ENCODE measurements around the gene UBE2J2. TPM values are rescaled to one million over a fixed set of nuclear protein-coding genes. Genes with fewer than 3 reads are reported as not detected.

The UBE2J2 gene
- total RNA-seq, 1 donor from 2014 or later = 37.2 TPM

DNA sequence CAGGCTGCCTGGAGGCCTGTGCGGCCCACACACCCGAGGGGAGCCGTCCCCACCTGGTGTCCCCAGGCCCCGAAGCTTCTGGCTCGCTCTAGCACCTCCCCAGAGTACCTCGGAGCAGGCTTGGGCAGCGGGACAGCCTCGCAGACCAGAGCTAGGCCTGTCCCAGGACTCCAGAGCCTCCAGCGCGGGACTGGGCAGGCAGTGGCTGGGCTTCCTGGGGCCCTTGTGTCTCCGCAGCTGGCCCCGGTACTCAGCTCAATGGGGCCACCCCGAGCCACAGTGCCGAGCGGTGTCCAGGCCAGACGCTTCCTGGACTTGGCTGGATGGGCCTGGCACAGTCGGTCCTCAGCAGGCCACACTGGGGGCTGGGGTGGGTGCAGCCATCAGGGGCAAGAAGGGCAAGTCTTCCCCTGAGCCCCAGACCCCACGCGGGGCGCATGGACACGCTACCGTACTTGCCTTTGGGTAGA, 11.5 kb upstream of the UBE2J2 start:
- intact Hi-C loops (cut with DNase I) = no loop called here
- DNase-seq (ENCODE audit: low spot score) = no peak

DNA sequence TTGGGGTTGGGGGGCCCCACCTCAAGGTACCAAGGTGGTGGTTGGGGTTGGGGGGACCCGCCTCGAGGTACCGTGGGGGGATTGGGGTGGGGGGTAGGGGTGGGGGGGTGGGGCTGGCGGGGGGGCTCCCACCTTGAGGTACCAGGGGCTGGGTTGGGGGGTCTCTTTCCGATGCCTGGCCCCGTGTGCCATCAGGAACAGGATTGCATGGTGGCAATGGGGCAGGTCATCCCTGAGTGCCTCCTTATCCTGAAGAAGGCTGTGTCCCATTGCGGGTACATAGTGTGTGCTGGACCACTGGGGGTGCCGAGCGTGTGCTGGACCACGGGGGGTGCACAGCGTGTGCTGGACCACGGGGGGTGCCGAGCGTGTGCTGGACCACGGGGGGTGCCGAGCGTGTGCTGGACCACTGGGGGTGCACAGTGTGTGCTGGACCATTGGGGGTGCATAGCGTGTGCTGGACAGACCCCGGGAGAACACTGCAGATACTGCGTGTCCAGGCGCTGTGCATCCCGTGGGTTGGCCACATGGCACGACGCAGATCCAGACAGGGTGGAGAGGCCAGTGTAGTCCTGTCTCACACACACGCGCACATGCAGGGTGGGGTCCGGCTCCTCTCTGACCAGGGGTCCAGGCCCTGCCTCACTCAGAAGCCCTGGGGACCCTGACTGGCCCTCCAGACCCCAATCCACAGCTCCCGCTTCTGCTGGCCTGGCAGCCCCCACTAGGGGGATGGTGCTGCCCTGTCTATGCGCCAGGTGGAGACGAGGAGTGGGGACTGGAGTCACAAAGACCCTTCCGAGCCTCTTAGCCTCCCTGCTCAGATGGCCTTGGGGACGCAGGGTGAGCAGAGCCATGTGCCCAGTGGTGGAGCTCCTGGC, 10.8 kb upstream of the UBE2J2 start:
- no peak for DNase-seq (ENCODE audit: low spot score)
- intact Hi-C loops (cut with DNase I) = no loop called here

DNA sequence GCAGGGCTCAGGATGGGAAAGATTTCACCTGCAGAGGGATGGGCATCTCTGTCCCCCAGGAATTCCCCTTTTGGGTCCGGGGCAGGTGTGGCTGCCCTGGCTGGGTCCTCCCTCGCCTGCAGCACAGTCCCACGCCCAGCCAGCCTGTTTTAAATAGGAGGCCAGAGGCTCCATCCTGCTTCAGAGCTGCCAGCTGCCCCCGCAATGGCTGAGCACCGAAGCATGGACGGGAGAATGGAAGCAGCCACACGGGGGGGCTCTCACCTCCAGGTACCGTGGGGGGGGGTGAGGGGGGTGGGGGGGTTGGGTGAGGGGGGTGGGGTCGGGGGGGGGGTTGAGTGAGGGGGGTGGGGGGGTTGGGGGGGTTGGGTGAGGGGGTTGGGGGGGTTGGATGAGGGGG, 10.2 kb upstream of the UBE2J2 start:
- intact Hi-C loops (cut with DNase I) = no loop called here
- DNase-seq (ENCODE audit: low spot score) = no peak

DNA sequence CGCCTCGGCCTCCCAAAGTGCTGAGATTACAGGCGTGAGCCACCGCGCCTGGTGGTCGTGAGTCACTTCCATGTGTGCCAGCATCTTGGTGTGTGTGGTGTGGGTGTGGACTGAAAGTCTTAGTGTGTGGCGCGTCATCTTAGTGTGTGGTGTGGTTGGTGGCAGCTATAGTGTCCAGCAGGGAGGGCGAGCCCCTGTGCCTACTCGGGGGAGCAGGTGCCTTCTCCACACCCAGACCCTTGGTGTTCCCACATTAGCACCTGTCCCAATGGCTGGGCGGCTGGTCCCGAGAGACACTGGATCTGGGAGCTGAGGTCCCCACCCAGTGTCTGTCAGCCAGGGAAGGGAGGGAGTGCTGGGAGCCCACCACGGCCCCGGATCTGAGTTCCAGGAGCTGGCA, 9.3 kb upstream of the UBE2J2 start:
- intact Hi-C loops (cut with DNase I) = no loop called here
- no peak for DNase-seq (ENCODE audit: low spot score)

DNA sequence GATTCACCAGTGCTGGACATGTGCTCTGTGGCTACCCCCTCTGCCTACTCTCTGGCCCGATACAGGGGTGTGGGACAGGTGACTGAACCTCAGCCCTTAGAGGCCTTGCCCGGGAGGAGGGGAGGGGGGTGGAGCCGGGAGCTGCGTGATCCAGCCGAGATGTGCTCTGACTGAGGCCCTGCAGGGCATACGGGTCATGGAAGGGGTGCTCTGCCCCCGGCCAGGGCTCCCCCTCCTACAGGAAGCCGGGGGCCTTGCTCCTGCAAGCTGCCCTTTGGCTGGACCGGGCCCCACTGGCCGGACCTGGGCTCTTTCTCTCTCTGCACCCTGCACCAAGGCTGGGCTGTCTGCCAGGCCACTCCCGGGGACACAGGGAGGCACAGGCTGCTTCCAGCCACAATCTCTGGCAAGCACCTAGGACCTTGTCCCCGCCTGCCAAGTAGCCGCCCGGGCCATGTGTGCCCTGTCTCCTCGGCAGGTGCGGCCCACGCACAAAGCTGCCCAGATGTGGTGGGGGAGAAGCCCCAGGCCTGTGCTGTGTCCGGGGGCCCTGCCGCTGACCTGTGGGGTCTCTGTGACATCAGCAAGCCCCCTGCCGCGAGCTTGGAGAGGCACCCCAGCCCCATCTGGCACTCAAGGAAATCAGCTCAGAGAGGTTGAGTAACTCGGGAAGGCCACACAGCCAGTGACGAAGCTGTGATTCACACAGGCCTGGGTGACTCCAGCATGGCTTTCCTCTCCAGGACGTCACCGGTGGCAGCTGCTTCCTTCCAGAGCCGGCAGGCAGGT, 8.1 kb upstream of the UBE2J2 start:
- DNase-seq (ENCODE audit: low spot score) = peak; percentile 86
- intact Hi-C loops (cut with DNase I) = no loop called here

DNA sequence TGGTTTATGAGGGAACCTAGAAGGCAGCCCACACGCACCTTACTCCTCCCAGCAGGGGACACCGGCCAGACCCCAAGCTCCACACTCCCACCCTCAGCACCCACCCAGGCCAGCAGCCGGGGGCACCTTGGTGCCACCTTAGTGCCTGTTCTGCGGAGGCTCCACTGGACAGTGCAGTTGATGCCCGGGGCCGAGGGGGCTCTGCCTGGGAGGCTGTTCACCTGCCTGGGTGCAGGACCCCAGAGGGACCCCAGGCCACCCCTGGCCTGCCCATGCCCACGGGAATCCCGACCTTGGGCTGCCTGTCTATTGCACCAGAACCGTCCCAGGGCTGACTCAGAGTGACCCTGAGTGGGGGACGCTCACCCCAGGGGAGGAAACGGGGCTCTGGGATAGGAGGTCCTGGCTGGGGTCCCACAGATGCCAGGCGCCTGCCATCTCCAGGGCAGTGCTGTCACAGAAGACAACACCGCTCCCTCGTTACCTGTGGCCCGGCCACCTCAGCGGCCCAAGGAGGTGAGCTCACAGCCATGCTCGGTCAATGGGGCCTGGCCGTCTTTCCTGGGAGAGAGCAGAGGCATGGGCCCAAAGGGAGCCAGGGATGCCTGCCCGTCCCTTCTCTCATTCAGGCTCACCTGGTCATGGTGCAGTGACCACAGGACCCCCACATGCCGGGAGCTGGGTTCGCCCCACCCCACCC, 7.3 kb upstream of the UBE2J2 start:
- intact Hi-C loops (cut with DNase I) = no loop called here
- no peak for DNase-seq (ENCODE audit: low spot score)

DNA sequence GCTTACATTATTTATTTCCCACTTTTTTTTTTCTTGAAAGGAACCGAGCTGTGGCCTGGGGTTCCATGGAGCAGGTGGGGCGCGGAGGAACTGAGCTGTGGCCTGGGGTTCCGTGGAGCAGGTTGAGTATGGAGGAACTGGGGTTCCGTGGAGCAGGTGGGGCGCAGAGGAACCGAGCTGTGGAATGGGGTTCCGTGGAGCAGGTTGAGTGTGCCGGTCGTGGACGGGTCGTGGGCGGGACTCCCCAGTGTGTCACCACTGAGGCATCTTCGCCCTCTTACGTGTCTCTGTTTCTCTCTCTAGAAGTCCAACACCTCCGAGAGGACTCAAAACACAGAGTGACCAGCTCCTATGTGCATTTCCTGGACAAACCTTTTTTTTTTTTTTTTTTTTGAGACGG, 5.4 kb upstream of the UBE2J2 start:
- no peak for DNase-seq (ENCODE audit: low spot score)
- intact Hi-C loops (cut with DNase I) = no loop called here

DNA sequence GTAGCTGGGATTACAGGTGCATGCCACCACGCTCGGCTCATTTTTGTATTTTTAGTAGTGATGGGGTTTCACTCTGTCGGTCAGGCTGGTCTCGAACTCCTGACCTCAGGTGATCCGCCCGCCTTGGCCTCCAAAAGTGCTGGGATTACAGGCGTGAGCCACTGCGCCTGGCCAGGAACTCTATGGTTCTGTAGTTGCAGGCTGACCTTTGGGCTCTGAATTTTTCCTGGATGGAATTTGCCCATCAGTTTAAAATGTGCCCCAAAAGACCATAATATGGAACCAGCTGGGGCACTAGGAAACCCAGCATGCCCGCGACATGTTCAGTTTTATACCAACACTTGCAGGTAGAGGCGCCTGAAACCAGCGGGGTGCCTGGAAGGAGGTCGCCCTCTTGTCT, 5.0 kb upstream of the UBE2J2 start:
- DNase-seq (ENCODE audit: low spot score) = no peak

DNA sequence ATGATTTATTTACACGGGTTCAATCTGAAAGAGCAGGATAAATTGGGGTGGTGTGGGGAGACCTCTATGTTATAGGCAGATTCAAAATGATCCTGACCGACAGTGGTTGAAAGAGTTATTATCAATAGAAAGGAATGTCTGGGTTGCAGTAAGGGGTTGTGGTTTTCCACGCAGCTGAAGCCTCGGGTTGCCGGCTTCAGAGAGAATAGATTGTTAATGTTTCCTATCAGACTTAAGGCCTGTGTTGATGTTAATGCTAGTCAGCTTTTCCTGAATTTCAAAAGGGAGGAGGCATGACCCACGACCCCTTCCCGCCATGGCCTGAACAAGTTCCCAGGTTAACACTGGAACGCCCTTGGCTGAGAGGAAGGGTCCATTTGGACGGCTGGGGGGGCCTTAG, 2.2 kb upstream of the UBE2J2 start:
- intact Hi-C loops (cut with DNase I) = no loop called here
- no peak for DNase-seq (ENCODE audit: low spot score)

More for the DNA sequence above, 5.0 kb upstream of the UBE2J2 start:
- intact Hi-C loops (cut with DNase I) = no loop called here

DNA sequence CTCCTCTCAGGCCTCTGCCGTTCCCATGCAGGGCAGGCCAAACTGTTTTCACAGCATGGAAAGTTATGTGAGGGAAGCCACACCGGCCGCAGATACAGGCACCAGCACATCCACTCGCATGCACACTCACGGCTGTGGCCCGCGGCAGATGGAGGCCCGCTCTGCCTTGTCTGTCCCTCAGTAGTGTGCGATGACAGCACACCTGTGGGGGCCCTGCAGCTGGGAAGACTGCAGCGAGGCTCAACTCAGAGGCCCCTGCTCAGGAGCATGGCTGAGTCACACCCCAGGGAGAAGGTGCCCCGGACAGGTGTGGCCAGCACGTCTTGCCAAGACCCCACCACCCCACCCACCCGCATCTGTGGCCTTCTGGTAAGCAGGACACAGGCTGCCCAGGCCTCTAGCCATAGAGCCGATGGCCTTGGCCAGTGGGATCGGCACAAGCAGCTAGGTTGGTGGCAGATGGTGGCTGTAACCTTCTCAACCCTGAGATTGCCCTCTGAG, 1.3 kb upstream of the UBE2J2 start:
- intact Hi-C loops (cut with DNase I) = no loop called here
- DNase-seq (ENCODE audit: low spot score) = no peak

DNA sequence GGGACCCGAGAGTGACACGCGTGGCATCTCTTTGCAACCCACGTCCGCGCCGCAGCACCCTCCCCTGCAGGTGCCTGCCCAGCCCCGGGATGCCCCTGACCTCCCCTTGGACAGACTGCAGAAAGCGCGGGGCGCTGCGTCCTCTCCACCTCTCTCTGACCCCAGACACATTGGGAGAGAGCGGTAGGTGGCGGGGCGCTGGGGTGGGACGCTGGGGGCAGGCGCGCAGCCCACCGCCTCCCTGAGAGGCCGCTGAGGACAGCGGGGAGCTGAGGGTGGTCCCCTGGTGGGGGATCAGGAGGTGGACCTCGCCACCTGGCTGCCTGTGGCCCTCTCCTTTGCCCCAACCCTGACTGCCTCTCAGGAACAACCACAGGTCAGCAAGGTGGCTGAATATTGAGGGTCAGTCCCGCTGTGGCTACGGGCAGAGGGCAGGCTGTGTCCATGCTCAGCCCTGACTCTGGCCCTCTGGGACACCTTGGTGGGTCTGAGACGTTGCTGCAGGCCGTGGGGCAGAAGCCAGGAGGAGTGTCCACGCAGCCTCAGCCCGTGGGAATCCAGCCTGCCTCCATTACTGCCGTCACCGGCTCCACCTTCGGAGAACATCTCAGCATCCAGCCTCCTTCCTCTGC, 761 bp upstream of the UBE2J2 start:
- intact Hi-C loops (cut with DNase I) = no loop called here
- peak; percentile 74 for DNase-seq (ENCODE audit: low spot score)

DNA sequence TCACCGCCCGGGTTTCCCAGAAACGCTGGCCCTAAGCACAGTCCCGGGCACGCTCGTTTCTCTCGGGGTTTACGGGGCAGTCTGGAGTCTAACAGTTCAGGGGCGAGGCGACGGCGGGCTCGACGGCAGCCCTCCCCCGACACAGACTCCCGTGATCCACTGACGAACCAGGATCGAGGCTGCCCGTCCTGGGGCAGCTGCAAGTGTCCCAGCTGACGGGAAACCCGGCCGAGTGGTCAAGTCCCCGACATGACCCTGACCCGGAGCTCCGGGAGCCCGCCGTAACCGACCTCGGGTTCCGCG, 494 bp downstream of the UBE2J2 start:
- no peak for DNase-seq (ENCODE audit: low spot score)
- intact Hi-C loops (cut with DNase I) = loop anchor here (1.0 kb wide), 1 partner anchor 42 kb away; no protein-coding TSS in a partner anchor

DNA sequence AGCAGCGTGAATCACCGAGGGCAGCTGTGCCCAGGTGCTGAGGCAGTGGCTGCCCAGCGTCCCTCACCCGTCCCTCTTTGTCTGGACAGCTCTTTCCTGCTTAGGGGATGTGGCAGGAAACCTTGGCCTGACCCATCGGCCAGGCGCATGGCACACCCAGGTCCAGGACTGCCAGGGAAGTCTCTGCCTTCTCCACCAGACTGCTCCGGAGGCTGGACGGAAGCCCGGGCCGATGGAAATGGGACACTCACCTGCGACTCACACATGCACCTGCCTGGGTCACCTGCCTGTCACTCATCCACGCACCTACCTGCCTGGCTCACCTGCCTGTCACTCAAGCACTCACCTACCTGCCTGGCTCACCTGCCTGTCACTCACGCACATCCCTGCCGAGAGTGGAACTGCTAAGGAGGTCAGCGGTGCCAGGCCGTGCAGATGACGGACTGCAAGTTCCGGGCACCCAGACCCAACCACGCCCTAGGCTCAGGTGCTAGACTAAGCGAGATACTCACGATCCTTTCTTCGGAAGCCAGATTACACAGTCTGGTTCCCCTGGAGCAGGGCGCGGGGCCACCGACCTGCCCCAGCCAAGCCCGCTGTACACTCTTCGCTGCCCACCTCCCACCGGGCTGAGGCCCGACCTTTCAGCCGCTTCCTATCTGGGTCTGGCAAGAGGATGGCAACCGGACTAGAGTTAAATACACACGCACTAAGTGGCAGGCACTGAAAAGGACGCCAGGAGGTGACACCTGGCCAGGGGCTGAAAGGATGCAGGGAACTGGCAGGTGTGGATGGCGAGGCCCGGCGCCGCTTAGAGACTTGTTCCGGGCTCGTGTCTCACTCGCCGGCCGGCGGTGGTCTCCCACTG, 1.1 kb downstream of the UBE2J2 start:
- DNase-seq (ENCODE audit: low spot score) = no peak
- intact Hi-C loops (cut with DNase I) = loop anchor here (1.0 kb wide), 1 partner anchor 41 kb away; no protein-coding TSS in a partner anchor

DNA sequence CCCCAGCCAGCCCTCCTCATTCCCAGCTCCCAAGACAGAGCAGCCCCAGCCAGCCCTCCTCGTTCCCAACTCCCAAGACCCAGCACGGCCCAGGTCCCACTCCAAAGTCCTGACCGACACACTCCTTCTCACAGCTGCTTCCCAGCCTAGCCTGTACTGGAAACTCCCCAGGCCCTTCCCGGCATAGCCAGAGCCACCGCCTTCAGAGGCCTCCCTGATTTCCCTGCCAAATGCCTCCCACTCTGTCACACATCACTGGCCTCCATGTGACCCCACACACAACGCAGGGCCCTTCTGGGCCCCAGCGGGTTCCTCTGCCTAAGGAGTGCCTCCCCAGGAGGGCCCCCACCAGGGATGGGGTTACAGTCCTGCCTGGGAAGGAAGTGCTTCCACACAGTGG, 2.8 kb downstream of the UBE2J2 start:
- intact Hi-C loops (cut with DNase I) = no loop called here
- DNase-seq (ENCODE audit: low spot score) = no peak

DNA sequence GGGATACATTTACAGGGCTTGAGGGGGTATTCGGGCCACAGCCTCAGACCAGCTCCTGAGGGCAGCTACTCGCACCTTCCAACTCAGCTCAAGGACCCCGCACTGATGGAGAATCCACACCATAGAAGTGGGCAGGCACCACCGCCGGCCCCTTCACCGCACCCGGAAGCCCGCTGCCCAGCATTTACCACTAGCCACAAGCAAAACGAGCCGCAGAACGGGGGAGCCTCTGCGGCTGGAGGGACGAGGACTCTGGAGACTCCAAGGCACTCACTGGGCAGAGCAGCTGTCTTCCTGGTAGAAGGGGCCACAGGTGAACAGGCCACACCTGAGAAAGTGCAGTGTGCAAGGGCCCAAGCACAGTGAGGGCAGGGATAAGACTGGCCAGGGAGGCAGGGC, 5.4 kb downstream of the UBE2J2 start:
- intact Hi-C loops (cut with DNase I) = no loop called here
- no peak for DNase-seq (ENCODE audit: low spot score)

DNA sequence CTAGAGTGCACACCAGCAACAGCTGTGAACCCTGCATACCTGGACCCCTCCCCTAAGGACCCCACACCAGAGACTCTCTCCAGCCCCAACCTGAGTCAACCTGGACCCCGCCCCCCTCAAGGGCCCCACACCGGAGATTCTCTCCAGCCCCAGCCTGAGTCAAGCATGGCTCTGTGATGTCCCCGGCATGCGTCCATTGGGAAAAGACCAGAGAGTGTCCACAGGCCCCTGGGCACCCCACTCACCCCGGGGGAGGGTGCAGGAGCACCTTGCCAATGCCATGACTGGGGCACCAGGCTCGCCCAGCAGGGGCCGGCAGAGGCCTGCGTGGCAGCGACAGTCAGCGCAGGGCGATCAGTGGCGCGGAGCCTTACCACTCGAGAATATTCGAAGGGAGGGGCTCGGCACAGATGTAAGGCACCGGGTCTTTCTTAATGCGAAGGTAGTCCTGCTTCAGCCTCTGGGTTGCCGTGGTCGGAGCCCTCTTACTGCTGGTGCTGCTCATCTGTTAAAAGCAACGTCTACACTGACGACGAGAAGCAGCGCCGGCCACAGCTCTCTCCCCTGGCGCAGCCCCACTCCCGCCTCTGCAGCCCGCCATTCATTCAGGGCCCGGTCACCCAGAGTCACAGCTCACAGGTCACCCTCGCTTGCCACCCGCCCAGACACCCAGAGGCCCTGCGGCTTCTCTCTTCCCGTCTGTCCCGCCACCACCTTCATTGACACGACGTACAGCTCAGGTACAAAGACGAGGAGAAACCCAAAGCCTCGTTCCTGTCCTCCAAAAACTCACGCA, 6.0 kb downstream of the UBE2J2 start:
- intact Hi-C loops (cut with DNase I) = no loop called here
- DNase-seq (ENCODE audit: low spot score) = no peak

DNA sequence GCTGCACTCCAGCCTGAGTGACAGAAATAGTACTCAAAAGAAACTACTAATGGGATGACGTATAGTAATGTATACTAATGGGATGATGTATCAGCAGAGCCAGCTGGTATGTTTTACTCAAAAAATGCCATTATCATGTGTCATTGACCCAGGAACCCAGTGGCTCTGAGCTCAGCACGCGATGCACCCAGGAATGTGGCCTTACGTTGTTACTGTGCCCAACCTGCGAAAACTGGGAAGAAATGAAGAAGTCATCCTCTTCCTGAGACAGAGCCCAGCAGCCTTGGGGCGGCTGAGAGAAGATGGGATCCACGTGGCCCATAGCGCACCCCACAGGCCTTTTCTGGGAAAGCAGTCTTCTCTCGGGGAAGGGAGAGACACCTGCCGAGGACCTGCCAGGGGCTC, 8.8 kb downstream of the UBE2J2 start:
- DNase-seq (ENCODE audit: low spot score) = no peak
- intact Hi-C loops (cut with DNase I) = no loop called here

DNA sequence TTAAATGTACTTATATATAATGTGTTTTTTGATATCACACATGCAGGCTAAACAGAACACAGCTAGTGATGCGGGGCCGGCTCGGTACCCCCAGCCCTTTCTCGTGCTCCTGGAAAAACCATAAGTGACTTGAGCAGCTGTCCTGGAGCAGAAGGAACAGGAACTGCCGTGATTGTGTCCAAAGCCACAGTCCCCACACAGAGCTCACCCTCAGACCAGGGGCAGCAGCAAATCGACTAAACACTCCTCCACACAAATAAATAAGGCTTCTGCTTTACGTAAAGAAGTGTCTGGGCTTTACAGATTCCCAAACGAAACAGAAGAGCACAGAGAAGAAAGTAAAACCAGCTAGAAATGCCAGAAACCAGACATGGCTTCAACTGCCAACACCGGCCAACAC, 9.6 kb downstream of the UBE2J2 start:
- no peak for DNase-seq (ENCODE audit: low spot score)
- intact Hi-C loops (cut with DNase I) = no loop called here
